Testis (tissue), 2 donors: Measurements from ENCODE around the gene NECTIN2.

Experiments
- POLR2A ChIP-seq: fragments of 450-650 bp; IDR thresholded peaks from one replicate; pipeline ENCODE4 v1.6.1; 2017; ENCODE audit warnings: antibody characterized with exemption, mild to moderate bottlenecking, moderate library complexity
- TF ChIP-seq, protein P1 (sequence below), 3 experiments: fragments of 450-650 bp in 2 of 3; fragments of 200-600 bp in 1 of 3; sonication (generic) in 1 of 3; IDR thresholded peaks; one replicate each; pipeline ENCODE4 v1.5.1; 2016 to 2019; ENCODE audit warnings: antibody characterized with exemption in 3 of 3, mild to moderate bottlenecking in 2 of 3, moderate library complexity in 1 of 3

DNA sequence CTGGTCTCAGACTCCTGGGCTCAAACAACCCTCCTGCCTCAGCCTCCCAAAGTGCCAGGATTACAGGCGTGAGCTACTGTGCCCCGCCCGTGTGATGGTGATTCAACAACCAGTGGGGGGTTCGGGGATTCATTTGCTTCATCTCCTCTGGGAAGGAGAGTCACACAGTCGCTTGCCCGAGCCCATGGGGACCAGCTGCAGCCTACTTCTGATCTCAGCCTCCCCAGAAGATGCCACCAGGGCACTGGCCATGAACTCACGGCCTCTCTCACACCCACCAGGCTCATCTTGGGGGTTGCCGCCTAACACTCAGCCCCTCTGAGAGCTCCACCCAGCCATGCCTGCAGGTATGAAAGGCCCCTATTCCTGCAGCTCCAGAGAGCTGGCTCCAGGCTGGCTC, 51.7 kb downstream of the NECTIN2 start:
- TF ChIP-seq, protein P1, sequence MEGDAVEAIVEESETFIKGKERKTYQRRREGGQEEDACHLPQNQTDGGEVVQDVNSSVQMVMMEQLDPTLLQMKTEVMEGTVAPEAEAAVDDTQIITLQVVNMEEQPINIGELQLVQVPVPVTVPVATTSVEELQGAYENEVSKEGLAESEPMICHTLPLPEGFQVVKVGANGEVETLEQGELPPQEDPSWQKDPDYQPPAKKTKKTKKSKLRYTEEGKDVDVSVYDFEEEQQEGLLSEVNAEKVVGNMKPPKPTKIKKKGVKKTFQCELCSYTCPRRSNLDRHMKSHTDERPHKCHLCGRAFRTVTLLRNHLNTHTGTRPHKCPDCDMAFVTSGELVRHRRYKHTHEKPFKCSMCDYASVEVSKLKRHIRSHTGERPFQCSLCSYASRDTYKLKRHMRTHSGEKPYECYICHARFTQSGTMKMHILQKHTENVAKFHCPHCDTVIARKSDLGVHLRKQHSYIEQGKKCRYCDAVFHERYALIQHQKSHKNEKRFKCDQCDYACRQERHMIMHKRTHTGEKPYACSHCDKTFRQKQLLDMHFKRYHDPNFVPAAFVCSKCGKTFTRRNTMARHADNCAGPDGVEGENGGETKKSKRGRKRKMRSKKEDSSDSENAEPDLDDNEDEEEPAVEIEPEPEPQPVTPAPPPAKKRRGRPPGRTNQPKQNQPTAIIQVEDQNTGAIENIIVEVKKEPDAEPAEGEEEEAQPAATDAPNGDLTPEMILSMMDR (IDR thresholded peaks at IDR 0.05): no peak
- no peak for TF ChIP-seq POLR2A
